ENCODE measurements around the gene ANKRD13D. TPM values are rescaled to one million over a fixed set of nuclear protein-coding genes. Genes with fewer than 3 reads are reported as not detected.
A peak's percentile ranks its signal among the peaks of the same experiment; 100 is the strongest.

The ANKRD13D gene
- total RNA-seq, 4 donors from 2014 or later = 5.8 to 10.6 (median 9.7) TPM

DNA sequence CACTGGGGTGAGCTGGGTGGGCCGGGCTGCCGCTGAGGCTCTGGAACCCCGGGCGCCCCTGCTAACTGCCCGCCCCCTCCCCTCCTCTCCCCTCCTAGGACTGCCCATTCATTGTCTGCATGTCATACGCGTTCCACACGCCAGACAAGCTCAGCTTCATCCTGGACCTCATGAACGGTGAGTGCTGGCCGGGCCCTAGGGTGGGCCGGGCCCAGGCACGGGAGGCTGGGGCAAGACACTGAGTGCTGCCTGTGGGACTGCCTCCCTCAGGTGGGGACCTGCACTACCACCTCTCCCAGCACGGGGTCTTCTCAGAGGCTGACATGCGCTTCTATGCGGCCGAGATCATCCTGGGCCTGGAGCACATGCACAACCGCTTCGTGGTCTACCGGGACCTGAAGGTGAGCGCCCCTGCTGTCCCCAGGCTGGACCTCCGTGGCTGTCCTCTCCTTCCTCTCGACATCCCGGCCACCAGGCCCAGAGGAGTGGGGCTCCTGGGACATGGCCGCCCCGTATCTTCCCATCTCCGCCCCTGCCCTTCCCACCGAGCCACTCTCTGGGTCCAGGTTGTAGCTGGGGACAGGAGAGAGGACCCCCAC is 7.5 kb upstream of the ANKRD13D start:
- Histone ChIP-seq H3K27ac (no peak overlapping the region), H3K9me3 (no peaks in the 10 kb centered on the region), H3K36me3 (peaks cover 0 to 75% of the 10 kb centered on the region in 2 donors), H3K4me1 (peaks cover 17 to 20% of the 10 kb centered on the region in 2 donors), H3K4me3 (no peak overlapping the region), H3K27me3 (no peaks in the 10 kb centered on the region)
- no peak for TF ChIP-seq POLR2A (IDR thresholded peaks at IDR 0.05)
- TF ChIP-seq, protein P1, sequence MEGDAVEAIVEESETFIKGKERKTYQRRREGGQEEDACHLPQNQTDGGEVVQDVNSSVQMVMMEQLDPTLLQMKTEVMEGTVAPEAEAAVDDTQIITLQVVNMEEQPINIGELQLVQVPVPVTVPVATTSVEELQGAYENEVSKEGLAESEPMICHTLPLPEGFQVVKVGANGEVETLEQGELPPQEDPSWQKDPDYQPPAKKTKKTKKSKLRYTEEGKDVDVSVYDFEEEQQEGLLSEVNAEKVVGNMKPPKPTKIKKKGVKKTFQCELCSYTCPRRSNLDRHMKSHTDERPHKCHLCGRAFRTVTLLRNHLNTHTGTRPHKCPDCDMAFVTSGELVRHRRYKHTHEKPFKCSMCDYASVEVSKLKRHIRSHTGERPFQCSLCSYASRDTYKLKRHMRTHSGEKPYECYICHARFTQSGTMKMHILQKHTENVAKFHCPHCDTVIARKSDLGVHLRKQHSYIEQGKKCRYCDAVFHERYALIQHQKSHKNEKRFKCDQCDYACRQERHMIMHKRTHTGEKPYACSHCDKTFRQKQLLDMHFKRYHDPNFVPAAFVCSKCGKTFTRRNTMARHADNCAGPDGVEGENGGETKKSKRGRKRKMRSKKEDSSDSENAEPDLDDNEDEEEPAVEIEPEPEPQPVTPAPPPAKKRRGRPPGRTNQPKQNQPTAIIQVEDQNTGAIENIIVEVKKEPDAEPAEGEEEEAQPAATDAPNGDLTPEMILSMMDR (IDR thresholded peaks at IDR 0.05 in 4 of 5, conservative IDR thresholded peaks at IDR 0.05 in 1 of 5) = no peak
- intact Hi-C loops (cut with DNase I; ENCODE audit: low total_unique reads) (no loop called here), in situ Hi-C loops (cut with MboI; ENCODE audit: low sequenced_read_pairs in 4 of 4) (no loop called here)
- ATAC-seq = no peak
- no peak for DNase-seq

DNA sequence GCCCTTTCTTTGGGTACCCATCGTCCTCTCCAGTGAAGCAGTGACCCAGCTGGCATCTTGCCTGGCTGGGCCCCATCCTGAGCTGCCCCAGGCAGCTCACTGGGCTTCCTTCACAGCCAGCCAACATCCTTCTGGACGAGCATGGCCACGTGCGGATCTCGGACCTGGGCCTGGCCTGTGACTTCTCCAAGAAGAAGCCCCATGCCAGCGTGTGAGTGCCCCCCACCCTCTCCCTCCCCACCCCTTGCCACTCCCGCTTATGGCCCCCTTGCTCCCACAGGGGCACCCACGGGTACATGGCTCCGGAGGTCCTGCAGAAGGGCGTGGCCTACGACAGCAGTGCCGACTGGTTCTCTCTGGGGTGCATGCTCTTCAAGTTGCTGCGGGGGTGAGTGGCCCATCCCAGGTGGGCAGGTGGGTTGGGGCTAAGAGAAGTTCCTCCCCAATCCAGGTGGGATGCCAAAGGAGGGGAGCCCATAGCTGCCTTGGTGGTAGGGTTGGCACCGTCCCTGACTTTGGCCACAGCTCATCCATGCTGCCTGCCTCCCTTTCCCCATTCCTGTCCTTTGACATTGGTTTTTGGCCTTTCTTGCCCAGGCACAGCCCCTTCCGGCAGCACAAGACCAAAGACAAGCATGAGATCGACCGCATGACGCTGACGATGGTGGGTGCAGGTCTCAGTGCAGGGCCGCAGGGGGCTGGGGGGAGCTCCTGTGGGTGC is 6.8 kb upstream of the ANKRD13D start:
- Histone ChIP-seq H3K4me1 (peaks cover 11 to 14% of the 10 kb centered on the region in 2 donors), H3K36me3 (peaks cover 0 to 75% of the 10 kb centered on the region in 2 donors), H3K9me3 (no peaks in the 10 kb centered on the region), H3K4me3 (no peak overlapping the region), H3K27ac (peak overlapping the region in 2 of 4 donors; percentile 8 to 13), H3K27me3 (no peaks in the 10 kb centered on the region)
- in situ Hi-C loops (cut with MboI; ENCODE audit: low sequenced_read_pairs in 4 of 4) = no loop called here
- intact Hi-C loops (cut with DNase I; ENCODE audit: low total_unique reads) = no loop called here
- TF ChIP-seq POLR2A (IDR thresholded peaks at IDR 0.05) = no peak
- TF ChIP-seq, protein P1 (IDR thresholded peaks at IDR 0.05 in 4 of 5, conservative IDR thresholded peaks at IDR 0.05 in 1 of 5) = no peak
- no peak for DNase-seq
- no peak for ATAC-seq

DNA sequence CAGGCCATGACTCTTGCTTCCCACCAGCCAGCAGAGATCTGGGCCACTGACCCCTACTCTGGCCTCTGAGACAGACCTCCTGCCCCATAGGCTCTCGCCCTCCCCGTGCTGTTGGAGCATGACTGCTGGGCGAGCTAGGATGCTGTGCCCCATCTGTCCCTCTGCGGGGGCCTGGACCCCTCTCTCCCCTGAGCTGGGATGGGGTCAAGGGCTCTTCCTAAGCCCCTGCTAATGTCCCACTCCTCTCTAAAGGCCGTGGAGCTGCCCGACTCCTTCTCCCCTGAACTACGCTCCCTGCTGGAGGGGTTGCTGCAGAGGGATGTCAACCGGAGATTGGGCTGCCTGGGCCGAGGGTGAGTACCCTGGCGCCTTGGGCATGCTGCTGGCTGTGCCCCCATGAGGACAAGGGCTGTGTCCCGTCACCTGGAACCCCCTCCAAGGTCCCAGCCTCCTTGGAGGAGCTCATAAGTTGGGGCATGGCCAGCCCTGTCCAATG is 6.2 kb upstream of the ANKRD13D start:
- Histone ChIP-seq H3K36me3 (peaks cover 0 to 75% of the 10 kb centered on the region in 2 donors), H3K9me3 (no peaks in the 10 kb centered on the region), H3K27ac (peak overlapping the region in 2 of 4 donors; percentile 8 to 13), H3K27me3 (no peaks in the 10 kb centered on the region), H3K4me3 (no peak overlapping the region), H3K4me1 (peaks cover 6 to 15% of the 10 kb centered on the region in 2 donors)
- DNase-seq (no peak), ATAC-seq (no peak)
- no peak for TF ChIP-seq POLR2A (IDR thresholded peaks at IDR 0.05)
- TF ChIP-seq, protein P1 (IDR thresholded peaks at IDR 0.05 in 4 of 5, conservative IDR thresholded peaks at IDR 0.05 in 1 of 5) = no peak
- intact Hi-C loops (cut with DNase I; ENCODE audit: low total_unique reads) (no loop called here), in situ Hi-C loops (cut with MboI; ENCODE audit: low sequenced_read_pairs in 4 of 4) (no loop called here)

DNA sequence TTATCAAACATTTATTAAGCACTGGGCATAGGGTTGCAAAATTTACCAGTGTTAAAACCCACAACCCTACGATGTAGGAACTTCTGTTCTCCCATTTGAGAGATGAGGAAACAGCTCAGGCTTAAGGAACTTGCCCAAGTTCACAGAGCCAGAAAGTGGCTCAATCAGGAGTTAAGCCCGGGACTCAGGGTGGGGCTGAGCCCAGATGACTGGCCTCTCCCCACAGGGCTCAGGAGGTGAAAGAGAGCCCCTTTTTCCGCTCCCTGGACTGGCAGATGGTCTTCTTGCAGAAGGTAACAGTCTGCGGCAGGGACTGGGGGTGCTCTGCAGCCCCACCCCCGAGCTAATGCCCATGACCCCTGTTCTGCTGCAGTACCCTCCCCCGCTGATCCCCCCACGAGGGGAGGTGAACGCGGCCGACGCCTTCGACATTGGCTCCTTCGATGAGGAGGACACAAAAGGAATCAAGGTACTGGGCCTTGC is 5.6 kb upstream of the ANKRD13D start:
- peak in 1 of 2 donors; percentile 12 for ATAC-seq
- Histone ChIP-seq H3K36me3 (peaks cover 0 to 75% of the 10 kb centered on the region in 2 donors), H3K4me1 (peaks cover 7 to 13% of the 10 kb centered on the region in 2 donors), H3K27ac (peak overlapping the region in 2 of 4 donors; percentile 6 to 33), H3K9me3 (no peaks in the 10 kb centered on the region), H3K27me3 (no peaks in the 10 kb centered on the region), H3K4me3 (no peak overlapping the region)
- intact Hi-C loops (cut with DNase I; ENCODE audit: low total_unique reads) (no loop called here), in situ Hi-C loops (cut with MboI; ENCODE audit: low sequenced_read_pairs in 4 of 4) (no loop called here)
- DNase-seq = no peak
- TF ChIP-seq POLR2A (IDR thresholded peaks at IDR 0.05) = no peak
- TF ChIP-seq, protein P1 (IDR thresholded peaks at IDR 0.05 in 4 of 5, conservative IDR thresholded peaks at IDR 0.05 in 1 of 5) = no peak

Data from gastrocnemius medialis (tissue), 4 donors.